T47D (cell line): ENCODE data around the gene PLXND1.

ENCODE experiments used
- DNase-seq, 2 experiments: peaks; one replicate each; pipeline versions ENCODE4 v3.0.0 to v3.0.0-alpha.2; 2011 to 2012; ENCODE audit warnings: low read depth in 1 of 2, low spot score in 1 of 2
- JUND ChIP-seq: IDR thresholded peaks from 2 replicates; pipeline ENCODE4 v1.6.1; 2012; ENCODE audit warnings: low read depth
- in situ Hi-C: cut with HindIII; loops from 2 replicates; pipeline ENCODE4 v1.10.0; 2016; ENCODE audit warnings: low sequenced_read_pairs, low pct_unique_long_range_greater_than_20kb

PLXND1 gene

GRCh38 chr3:129531699-129532098 lies 74.8 kb downstream of the PLXND1 start:
- in situ Hi-C loops: no loop called here
- no peak for DNase-seq
- no peak for TF ChIP-seq JUND

DNA sequence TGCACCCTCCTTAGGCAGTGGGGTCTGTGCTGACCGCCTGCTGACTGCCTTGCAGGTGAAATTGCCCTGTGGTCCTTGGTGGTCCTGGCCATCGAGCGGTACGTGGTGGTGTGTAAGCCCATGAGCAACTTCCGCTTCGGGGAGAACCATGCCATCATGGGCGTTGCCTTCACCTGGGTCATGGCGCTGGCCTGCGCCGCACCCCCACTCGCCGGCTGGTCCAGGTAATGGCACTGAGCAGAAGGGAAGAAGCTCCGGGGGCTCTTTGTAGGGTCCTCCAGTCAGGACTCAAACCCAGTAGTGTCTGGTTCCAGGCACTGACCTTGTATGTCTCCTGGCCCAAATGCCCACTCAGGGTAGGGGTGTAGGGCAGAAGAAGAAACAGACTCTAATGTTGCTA lies 75.7 kb downstream of the PLXND1 start:
- in situ Hi-C loops: no loop called here
- TF ChIP-seq JUND: no peak
- no peak for DNase-seq

GRCh38 chr3:129530251-129530791 lies 76.2 kb downstream of the PLXND1 start:
- DNase-seq: peak in 1 of 2 experiments; percentile 39
- no peak for TF ChIP-seq JUND
- in situ Hi-C loops: no loop called here

DNA sequence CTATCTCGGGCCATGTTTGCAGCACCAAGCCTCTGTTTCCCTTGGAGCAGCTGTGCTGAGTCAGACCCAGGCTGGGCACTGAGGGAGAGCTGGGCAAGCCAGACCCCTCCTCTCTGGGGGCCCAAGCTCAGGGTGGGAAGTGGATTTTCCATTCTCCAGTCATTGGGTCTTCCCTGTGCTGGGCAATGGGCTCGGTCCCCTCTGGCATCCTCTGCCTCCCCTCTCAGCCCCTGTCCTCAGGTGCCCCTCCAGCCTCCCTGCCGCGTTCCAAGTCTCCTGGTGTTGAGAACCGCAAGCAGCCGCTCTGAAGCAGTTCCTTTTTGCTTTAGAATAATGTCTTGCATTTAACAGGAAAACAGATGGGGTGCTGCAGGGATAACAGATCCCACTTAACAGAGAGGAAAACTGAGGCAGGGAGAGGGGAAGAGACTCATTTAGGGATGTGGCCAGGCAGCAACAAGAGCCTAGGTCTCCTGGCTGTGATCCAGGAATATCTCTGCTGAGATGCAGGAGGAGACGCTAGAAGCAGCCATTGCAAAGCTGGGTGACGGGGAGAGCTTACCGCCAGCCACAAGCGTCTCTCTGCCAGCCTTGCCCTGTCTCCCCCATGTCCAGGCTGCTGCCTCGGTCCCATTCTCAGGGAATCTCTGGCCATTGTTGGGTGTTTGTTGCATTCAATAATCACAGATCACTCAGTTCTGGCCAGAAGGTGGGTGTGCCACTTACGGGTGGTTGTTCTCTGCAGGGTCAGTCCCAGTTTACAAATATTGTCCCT lies 76.9 kb downstream of the PLXND1 start:
- in situ Hi-C loops: no loop called here
- TF ChIP-seq JUND: no peak
- no peak for DNase-seq

GRCh38 chr3:129528589-129529100 lies 77.8 kb downstream of the PLXND1 start, which contains the start of gene RHO:
TSS of gene RHO (plus strand) at chr3:129528639. CDS start at chr3:129528734, 95 bp downstream.
- in situ Hi-C loops: no loop called here
- no peak for DNase-seq
- no peak for TF ChIP-seq JUND

DNA sequence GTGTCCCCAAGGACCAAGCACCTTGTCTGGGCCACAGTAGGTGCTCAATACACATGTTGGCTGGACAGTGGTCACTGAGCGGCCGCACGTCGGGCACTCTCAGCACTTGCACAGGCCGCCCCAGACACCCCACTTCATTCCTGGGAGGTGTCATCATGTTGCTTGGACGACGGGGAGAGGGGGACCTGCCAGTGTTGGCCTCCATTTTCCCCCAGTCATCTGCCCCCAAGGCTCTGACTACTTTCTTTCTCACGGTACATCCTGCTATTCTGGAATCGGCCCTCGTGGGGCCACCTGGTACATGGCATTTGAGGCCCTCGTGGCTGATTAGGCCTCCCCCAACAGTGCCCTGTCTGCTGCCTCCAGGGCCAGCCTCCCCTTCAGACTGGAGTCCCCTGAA lies 79.2 kb downstream of the PLXND1 start:
- in situ Hi-C loops: no loop called here
- no peak for DNase-seq
- TF ChIP-seq JUND: no peak

DNA sequence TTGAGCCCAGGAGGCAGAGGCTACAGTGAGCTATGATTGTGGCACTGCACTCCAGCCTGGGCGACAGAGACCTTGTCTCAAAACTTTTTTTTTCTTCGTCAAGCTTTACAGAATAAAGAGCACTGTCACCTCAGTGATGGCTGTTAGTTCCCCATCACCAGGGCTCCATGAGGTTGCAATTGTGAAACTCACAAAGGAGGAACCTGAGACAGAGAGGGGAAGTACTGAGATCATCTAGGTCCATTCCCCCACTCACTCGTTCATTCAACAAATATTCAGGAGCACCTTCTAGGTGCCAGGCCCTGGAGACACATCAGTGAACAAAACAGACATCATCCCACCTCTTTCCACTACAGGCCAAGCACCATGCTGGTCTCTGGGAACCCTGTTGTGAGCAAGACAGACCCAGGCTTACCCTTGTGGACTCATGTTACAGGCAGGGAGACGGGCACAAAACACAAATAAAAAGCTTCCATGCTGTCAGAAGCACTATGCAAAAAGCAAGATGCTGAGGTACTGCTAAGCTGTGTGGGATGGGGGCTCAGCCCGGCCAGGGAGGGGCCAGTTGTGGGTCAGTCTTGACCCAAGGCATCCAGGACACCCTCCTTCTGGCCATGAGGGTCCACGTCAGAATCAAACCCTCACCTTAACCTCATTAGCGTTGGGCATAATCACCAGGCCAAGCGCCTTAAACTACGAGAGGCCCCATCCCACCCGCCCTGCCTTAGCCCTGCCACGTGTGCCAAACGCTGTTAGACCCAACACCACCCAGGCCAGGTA lies 80.2 kb downstream of the PLXND1 start:
- no peak for DNase-seq
- TF ChIP-seq JUND: no peak
- in situ Hi-C loops: no loop called here

DNA sequence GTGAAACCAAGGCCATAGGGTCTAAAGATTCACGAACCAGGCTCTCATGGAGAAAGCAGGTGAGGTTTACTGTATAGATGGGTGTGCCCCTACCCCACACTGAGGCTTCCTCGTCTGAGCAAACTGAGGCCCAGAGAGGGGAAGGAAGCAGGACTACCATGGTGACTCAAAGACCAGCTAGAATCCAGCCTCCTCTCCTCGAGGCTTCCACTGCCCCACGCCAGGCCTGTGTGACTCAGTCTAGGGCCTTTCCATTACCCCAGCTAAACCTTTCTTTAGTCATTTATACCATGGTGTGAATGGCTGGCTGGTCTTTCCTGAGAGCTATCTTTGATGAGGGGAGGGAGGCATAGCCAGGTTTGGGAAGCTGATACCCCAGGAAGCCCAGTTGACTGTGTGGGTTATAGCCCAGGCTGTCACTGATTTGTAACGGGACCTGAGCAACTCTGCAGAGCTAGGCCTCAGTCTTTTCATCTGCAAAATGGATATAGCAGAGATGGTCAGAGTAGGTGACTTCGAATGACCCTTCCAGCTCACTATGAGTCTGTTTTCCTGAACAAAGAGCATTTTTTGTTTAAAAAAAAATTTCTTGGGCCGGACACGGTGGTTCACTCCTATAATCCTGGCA lies 81.0 kb downstream of the PLXND1 start:
- in situ Hi-C loops: no loop called here
- DNase-seq: no peak
- no peak for TF ChIP-seq JUND

- no peak for TF ChIP-seq JUND
- DNase-seq: no peak
- in situ Hi-C loops: no loop called here
These were observed 82.4 kb downstream of the PLXND1 start for GRCh38 chr3:129524081-129524480.

DNA sequence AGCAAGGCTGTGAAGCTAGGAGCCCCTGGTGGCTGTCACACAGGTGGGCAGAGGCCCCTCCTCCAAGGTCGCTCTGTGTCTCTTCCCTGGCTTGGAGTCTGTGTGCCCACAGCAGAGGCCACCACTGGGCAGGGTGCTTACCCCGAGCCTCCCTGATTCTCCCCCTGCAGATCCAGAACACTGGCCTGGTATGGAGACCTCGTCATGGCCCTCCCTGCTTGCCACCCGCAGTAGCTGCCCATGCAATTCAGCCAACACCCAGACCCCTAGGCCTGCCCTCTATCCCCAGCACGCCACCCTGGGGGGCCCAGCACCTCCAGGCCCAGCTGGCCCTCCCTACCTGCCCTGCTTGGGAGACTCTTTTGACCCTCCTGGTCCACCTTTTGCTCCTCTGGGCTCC lies 83.5 kb downstream of the PLXND1 start:
- in situ Hi-C loops: no loop called here
- DNase-seq: no peak
- no peak for TF ChIP-seq JUND

GRCh38 chr3:129521611-129522010 lies 84.9 kb downstream of the PLXND1 start:
- in situ Hi-C loops: no loop called here
- no peak for DNase-seq
- TF ChIP-seq JUND: no peak

- TF ChIP-seq JUND: no peak
- in situ Hi-C loops: no loop called here
- no peak for DNase-seq
These were observed 85.5 kb downstream of the PLXND1 start for GRCh38 chr3:129520960-129521359.
